Left colon (tissue), 2 donors: ENCODE results near the gene RNF125. TPM values are rescaled to one million over a fixed set of nuclear protein-coding genes. Genes with fewer than 3 reads are reported as not detected.
"Not testable (repeated sequence)": the region's sequence is repeated elsewhere in the genome, so short reads cannot be mapped to it uniquely, and the experiment has no call there.

ENCODE experiments used
- ATAC-seq: fragments of 200-7000 bp; cut with Tn5 transposase; one replicate; pipeline ENCODE4 v1.9.1; 2020; ENCODE audit warnings: mild to moderate bottlenecking, moderate library complexity
- DNase-seq, 2 donors: peaks; one replicate each; pipeline ENCODE4 v3.0.0-alpha.2; 2020
- intact Hi-C, 2 donors: fragments of 100-400 bp; cut with DNase I in 1 of 2; cut with micrococcal nuclease in 1 of 2; formaldehyde crosslinking; loops; one replicate each; pipeline versions ENCODE4 v1.11.2 to v1.14.0; 2022; cut with DNase I, micrococcal nuclease
- total RNA-seq, 2 donors: library from RNA; stranded (reverse); fragmentation: NEBNext Ultra II Directional; extraction: Animal tissue kit (Norgen Biotek cat#: 25700); gene quantifications; one replicate each; pipeline ENCODE4 v1.2.1, GENCODE V29; 2021
- donor health status: DM: no; HTN: no; CAD: no.
- donor health status: DM: yes; HTN: yes; CAD: no.

Gene RNF125
- total RNA-seq, 2 donors from 2014 or later = 8.5 to 12.0 TPM

DNA sequence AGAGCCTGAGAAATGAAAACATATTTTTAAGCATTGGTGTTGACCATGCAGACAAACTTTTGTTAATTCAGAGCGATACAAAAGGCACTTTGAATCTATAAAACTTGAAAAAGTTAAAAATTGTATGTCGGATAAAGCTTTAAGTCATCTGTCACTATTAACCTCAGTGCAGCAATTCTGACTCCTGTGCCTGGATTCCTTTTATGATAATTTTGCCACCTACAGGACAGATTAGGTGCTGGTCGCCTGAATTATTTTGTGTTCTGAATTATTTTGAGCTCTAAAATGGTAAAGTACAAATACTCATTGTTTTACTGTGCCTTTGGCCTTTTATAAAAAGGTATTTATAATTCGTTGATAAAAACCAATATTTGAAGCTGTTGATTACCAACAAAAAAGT lies 53.7 kb downstream of the RNF125 start:
- intact Hi-C loops = no loop called here
- DNase-seq (no peak), ATAC-seq (peak; percentile 35)

DNA sequence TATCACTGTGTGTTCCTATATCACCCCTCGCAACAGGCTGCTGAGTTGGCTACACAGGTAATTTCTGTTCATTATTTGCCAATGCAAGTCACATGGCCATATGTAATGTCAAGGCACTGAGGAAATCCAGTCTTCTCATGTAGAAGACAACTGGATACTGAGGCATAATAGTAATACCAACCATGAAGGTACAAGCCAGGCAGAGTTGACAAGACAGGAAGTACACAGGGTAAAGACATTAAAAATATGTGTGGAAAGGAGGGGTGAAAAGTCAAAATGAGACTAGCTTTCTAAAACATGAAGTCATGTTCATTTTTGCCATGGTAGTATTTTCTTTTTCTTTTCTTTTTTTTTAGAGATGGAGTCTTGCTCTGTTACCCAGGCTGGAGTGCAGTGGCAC lies 55.6 kb downstream of the RNF125 start:
- DNase-seq = no peak
- ATAC-seq = no peak
- intact Hi-C loops = no loop called here

DNA sequence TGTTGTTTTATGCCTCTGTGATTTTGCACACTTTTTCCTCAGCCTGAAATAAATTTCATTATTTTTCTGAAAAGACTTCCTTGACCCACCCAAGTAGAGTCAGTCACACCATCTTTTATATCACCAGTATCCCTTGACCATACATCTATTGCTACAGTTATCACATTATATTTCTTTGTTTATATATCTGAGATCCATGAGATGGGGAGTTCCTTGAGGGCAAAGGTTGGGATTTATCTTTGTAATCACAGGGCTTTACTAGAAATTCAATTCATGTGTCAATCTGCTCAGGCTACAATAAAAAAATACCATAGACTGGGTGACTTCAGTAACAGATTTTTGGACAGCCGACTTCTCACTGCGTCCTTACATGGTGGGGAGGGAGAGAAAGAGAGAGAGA lies 60.2 kb downstream of the RNF125 start:
- intact Hi-C loops = no loop called here
- DNase-seq = no peak
- ATAC-seq = peak; percentile 94

DNA sequence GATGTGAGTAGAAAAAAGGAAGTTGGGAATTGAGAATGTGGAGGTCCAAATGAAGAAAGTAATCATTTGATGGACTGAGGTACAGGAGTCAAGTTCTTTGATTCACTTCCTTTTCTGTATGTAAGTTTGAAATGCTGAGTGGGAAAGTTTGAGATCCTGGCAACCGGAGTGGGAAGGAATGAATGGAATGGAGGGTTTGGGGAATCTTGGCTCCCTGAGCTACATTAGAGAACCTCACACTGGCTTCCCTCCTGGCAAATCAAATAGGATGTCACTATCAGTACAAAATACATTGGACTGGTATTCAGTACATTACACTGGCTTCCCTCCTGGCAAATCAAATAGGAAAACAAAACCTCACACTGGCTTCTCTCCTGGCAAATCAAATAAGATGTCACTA lies 63.3 kb downstream of the RNF125 start:
- ATAC-seq = no peak
- intact Hi-C loops = no loop called here
- DNase-seq = no peak

DNA sequence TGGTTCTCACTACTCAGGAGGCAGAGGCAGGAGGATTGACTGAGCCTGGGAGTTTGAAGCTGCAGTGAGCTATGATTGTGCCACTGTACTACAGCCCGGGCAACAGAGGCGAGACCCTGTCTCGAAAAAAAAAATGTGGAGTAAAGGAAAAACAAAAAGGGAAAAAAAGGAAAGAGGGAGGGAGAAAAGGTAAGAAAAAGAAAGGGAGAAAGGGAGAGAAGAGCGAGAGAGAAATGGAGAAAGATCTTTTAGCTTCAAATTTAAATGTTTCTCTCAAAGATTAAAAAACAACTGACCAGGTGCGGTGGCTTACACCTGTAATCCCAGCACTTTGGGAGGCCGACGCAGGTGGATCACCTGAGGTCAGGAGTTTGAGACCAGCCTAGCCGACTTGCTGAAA lies 65.2 kb downstream of the RNF125 start:
- intact Hi-C loops = no loop called here
- ATAC-seq (no peak), DNase-seq (no peak)

- intact Hi-C loops = no loop called here
- DNase-seq (no peak), ATAC-seq (no peak)
Observed at GRCh38 chr18:32086881-32087280, 68.3 kb downstream of the RNF125 start.

GRCh38 chr18:32090831-32091230 lies 72.2 kb downstream of the RNF125 start:
- intact Hi-C loops = loop anchor here in 1 of 2 donors (10.0 kb wide), 1 partner anchor 146 kb away; the partner anchor contains the start of gene TRAPPC8
- ATAC-seq, DNase-seq: not testable (repeated sequence)

GRCh38 chr18:32091325-32091723 lies 72.7 kb downstream of the RNF125 start:
- ATAC-seq (no peak), DNase-seq (no peak)
- intact Hi-C loops = loop anchor here in 1 of 2 donors (10.0 kb wide), 1 partner anchor 147 kb away; the partner anchor contains the start of gene TRAPPC8

DNA sequence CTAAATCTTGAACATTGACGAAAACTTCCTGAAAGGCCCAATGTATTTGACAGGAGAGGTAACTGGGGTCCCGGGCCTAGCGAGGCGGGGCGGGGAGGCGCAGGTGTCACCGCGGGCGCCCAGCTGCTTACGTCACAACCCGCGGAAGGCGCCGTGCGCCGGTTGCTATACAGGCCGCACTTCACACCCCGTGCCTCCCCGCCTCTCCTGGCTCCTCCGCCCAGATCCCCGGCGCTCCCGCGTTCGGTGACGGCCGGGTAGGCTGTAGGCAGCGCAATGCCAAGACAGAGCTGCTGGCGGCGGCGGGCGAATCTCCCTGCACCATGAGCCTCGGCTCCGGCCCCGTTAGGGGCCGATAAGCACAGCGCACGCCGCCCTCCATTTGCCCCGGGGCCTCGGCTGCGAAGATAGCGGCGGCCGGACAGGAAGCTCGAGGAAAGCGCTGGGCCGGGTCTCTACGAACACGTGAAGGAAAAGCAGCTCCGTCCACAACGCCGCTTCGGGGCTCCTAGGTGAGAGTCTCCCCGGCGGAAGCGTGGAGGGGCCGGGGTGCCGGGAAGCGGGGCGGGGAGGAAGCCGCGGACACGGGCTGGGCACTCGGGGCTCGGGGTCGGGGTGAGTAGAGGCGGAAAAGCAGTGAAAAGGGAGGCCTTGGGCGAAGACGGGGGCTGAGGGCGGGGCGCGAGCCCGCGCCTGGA lies 73.2 kb downstream of the RNF125 start, which contains the start of gene RNF138:
TSS of gene RNF138 (plus strand) at position 151 of the 698 bp plus-strand sequence. CDS start 903 bp downstream, outside the sequence.
- DNase-seq (peak; percentile 93 to 95), ATAC-seq (peak; percentile 75)
- intact Hi-C loops = loop anchor here in 1 of 2 donors (10.0 kb wide), 1 partner anchor 147 kb away; the partner anchor contains the start of gene TRAPPC8

- ATAC-seq (peak; percentile 92), DNase-seq (peak; percentile 99 to 100)
- intact Hi-C loops = loop anchor here in 1 of 2 donors (10.0 kb wide), 1 partner anchor 148 kb away; the partner anchor contains the start of gene TRAPPC8
Observed at GRCh38 chr18:32092422-32093101, 73.9 kb downstream of the RNF125 start.

DNA sequence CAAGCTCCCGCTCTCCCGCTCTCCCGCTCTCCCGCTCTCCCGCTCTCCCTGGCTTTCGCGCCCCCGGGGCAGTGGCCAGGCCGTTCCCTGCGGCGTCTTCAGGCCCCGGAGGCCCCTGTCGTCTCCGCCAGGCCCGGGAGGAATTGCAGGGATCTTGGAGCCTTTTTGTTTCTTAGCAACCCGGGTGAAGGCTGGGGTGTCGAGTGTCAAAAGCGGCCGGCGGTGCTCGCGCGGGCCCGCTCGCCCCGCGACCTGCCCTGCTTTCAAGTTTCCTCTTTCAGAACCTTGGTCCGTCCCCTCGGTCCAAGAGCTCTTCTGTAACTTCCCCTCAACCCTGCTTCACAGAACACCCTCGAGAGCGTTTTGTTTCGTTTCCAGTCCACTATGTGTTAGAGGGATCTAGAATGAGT lies 74.5 kb downstream of the RNF125 start:
- DNase-seq (peak; percentile 47 to 60), ATAC-seq (peak; percentile 3)
- intact Hi-C loops = loop anchor here in 1 of 2 donors (10.0 kb wide), 1 partner anchor 148 kb away; the partner anchor contains the start of gene TRAPPC8

- no peak for DNase-seq
- ATAC-seq = peak; percentile 25
- intact Hi-C loops = loop anchor here in 1 of 2 donors (10.0 kb wide), 1 partner anchor 149 kb away; the partner anchor contains the start of gene TRAPPC8
Observed at GRCh38 chr18:32093523-32093922, 74.9 kb downstream of the RNF125 start.

- ATAC-seq (no peak), DNase-seq (no peak)
- intact Hi-C loops = loop anchor here in 1 of 2 donors (10.0 kb wide), 1 partner anchor 151 kb away; the partner anchor contains the start of gene TRAPPC8
Observed at GRCh38 chr18:32095192-32095899, 76.7 kb downstream of the RNF125 start.

GRCh38 chr18:32095900-32096229 lies 77.2 kb downstream of the RNF125 start:
- DNase-seq (no peak), ATAC-seq (no peak)
- intact Hi-C loops = loop anchor here in 1 of 2 donors (10.0 kb wide), 1 partner anchor 151 kb away; the partner anchor contains the start of gene TRAPPC8

DNA sequence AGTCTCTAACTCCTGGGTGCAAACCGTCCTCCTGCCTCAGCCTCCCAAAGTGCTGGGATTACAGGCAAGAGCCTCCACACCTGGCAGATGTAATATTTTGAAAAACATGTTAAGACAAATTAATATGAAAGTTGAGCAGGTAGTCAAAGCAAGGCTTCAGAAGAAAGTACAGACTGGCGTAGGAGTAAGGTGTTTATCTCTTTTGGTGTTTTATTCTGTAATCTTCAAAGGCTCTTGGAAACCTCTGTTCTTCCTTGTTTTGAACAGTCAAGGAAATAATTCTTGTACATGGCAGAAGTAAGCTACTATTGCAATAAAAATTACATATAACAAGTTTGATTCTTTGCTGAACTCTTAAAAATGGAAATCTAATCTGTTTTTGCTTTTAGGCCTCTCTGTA lies 78.3 kb downstream of the RNF125 start:
- DNase-seq (no peak), ATAC-seq (no peak)
- intact Hi-C loops = loop anchor here in 1 of 2 donors (10.0 kb wide), 1 partner anchor 152 kb away; the partner anchor contains the start of gene TRAPPC8

- no peak for DNase-seq
- intact Hi-C loops = no loop called here
- no peak for ATAC-seq
Observed at GRCh38 chr18:32104516-32104915, 85.9 kb downstream of the RNF125 start.

GRCh38 chr18:32110005-32110404 lies 91.4 kb downstream of the RNF125 start:
- no peak for DNase-seq
- ATAC-seq = no peak
- intact Hi-C loops = no loop called here

DNA sequence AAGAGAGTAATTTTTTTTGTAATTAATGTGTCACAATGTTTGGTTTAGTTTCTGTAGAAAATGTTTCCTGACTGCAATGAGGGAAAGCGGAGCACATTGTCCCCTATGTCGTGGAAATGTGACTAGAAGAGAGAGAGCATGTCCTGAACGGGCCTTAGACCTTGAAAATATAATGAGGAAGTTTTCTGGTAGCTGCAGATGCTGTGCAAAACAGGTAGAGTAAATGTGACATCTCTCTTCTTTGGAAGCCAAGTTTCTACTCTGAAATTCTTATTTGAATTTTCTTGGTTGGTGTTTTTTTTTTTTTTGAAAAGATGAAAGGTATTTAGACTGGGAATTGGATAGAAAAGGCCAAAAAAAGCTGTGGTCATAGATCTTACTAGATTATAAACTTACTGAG lies 93.1 kb downstream of the RNF125 start:
- intact Hi-C loops = no loop called here
- ATAC-seq = no peak
- no peak for DNase-seq

- ATAC-seq (no peak), DNase-seq (no peak)
- intact Hi-C loops = no loop called here
Observed at GRCh38 chr18:32112826-32113225, 94.2 kb downstream of the RNF125 start.
